HEK293T (cell line): ENCODE results near the gene ATP2B2.

ENCODE experiments used
- CTCF ChIA-PET: fragments of 350-600 bp; formaldehyde crosslinking; extraction: SDS; loops from one replicate; lab custom pipeline; 2021; ENCODE audit warnings: antibody characterized with exemption, inconsistent platforms; lab: Yijun Ruan, JAX
- POLR2A ChIA-PET: fragments of 350-600 bp; formaldehyde crosslinking; extraction: SDS; loops from one replicate; lab custom pipeline; 2020; ENCODE audit warnings: antibody characterized with exemption, inconsistent platforms; lab: Yijun Ruan, JAX
- DNase-seq: peaks from one replicate; pipeline ENCODE4 v3.0.0; 2012; ENCODE audit warnings: mixed read lengths; ENCODE audit errors: extremely low spot score
- ARNT ChIP-seq: fragments of 450-650 bp; IDR thresholded peaks from 2 replicates; pipeline ENCODE4 v1.6.1; 2017; ENCODE audit warnings: mild to moderate bottlenecking
- BHLHE40 ChIP-seq: fragments of 450-650 bp; IDR thresholded peaks from 2 replicates; pipeline ENCODE4 v1.6.1; 2016; ENCODE audit warnings: mild to moderate bottlenecking, moderate library complexity, borderline replicate concordance
- CTBP1 ChIP-seq: fragments of 450-650 bp; IDR thresholded peaks from 2 replicates; pipeline ENCODE4 v1.6.1; 2016; ENCODE audit warnings: borderline replicate concordance
- ELF4 ChIP-seq: fragments of 450-650 bp; IDR thresholded peaks from 2 replicates; pipeline ENCODE4 v1.6.1; 2017; ENCODE audit warnings: antibody characterized with exemption
- FOXA1 ChIP-seq: fragments of 450-650 bp; IDR thresholded peaks from 2 replicates; pipeline ENCODE4 v1.6.1; 2016; ENCODE audit warnings: mild to moderate bottlenecking
- FOXK2 ChIP-seq: fragments of 450-650 bp; IDR thresholded peaks from 2 replicates; pipeline ENCODE4 v1.6.1; 2016; ENCODE audit warnings: mild to moderate bottlenecking
- FOXM1 ChIP-seq: fragments of 450-650 bp; IDR thresholded peaks from 2 replicates; pipeline ENCODE4 v1.6.1; 2017; ENCODE audit warnings: mild to moderate bottlenecking, borderline replicate concordance
- HDGF ChIP-seq: fragments of 450-650 bp; IDR thresholded peaks from 2 replicates; pipeline ENCODE4 v1.6.1; 2017; ENCODE audit warnings: antibody characterized with exemption, borderline replicate concordance
- L3MBTL2 ChIP-seq: fragments of 450-650 bp; conservative IDR thresholded peaks from 2 replicates; pipeline ENCODE4 v1.6.1; 2016; ENCODE audit warnings: mild to moderate bottlenecking
- LEF1 ChIP-seq: fragments of 450-650 bp; IDR thresholded peaks from 2 replicates; pipeline ENCODE4 v1.6.1; 2017; ENCODE audit warnings: mild to moderate bottlenecking, borderline replicate concordance
- NFRKB ChIP-seq: fragments of 450-650 bp; IDR thresholded peaks from 2 replicates; pipeline ENCODE4 v1.6.1; 2016; ENCODE audit warnings: mild to moderate bottlenecking, moderate library complexity
- PKNOX1 ChIP-seq: fragments of 450-650 bp; IDR thresholded peaks from 2 replicates; pipeline ENCODE4 v1.6.1; 2016
- SP1 ChIP-seq: fragments of 450-650 bp; IDR thresholded peaks from 2 replicates; pipeline ENCODE4 v1.6.1; 2017
- SUZ12 ChIP-seq: fragments of 450-650 bp; IDR thresholded peaks from 2 replicates; pipeline ENCODE4 v1.6.1; 2016; ENCODE audit warnings: mild to moderate bottlenecking
- TARDBP ChIP-seq: fragments of 450-650 bp; IDR thresholded peaks from 2 replicates; pipeline ENCODE4 v1.6.1; 2016
- ZNF384 ChIP-seq: fragments of 450-650 bp; IDR thresholded peaks from 2 replicates; pipeline ENCODE4 v1.6.1; 2016

ATP2B2 gene

GRCh38 chr3:10308678-10309077 is 196.7 kb downstream of the ATP2B2 start:
- TF ChIP-seq FOXK2 (no peak), LEF1 (no peak), CTBP1 (no peak), SUZ12 (no peak), ARNT (no peak), BHLHE40 (no peak), FOXA1 (no peak), FOXM1 (no peak), SP1 (no peak), ZNF384 (no peak), PKNOX1 (no peak), ELF4 (no peak)
- DNase-seq = no peak
- ChIA-PET CTCF (no interaction called here), POLR2A (no interaction called here)

- ChIA-PET POLR2A (no interaction called here), CTCF (no interaction called here)
- no peak for DNase-seq
- TF ChIP-seq BHLHE40 (no peak), ZNF384 (no peak), FOXA1 (no peak), SUZ12 (no peak), LEF1 (no peak), NFRKB (no peak), L3MBTL2 (no peak), PKNOX1 (no peak), FOXK2 (no peak), HDGF (no peak), ARNT (no peak), SP1 (no peak), TARDBP (no peak), FOXM1 (no peak), ELF4 (no peak), CTBP1 (no peak)
Observed at GRCh38 chr3:10306156-10306555, 199.2 kb downstream of the ATP2B2 start.

GRCh38 chr3:10305331-10305902 is 200.0 kb downstream of the ATP2B2 start:
- POLR2A ChIA-PET = no interaction called here
- CTCF ChIA-PET = no interaction called here
- DNase-seq = no peak
- TF ChIP-seq TARDBP (no peak), FOXA1 (no peak), HDGF (no peak), ZNF384 (no peak), LEF1 (no peak), FOXK2 (no peak), BHLHE40 (no peak), SP1 (no peak), SUZ12 (no peak), L3MBTL2 (no peak), FOXM1 (no peak), ARNT (no peak), CTBP1 (no peak), ELF4 (no peak), NFRKB (no peak), PKNOX1 (no peak)

- CTCF ChIA-PET = interaction anchor here (0.6 kb wide), 1 partner anchor 112 kb away, joined by 3 read pairs; no protein-coding TSS in a partner anchor
- TF ChIP-seq ARNT = no peak
- TF ChIP-seq FOXA1 = no peak
- no peak for DNase-seq
- POLR2A ChIA-PET = no interaction called here
Observed at GRCh38 chr3:10304905-10305304, 200.5 kb downstream of the ATP2B2 start.

- ChIA-PET CTCF (no interaction called here), POLR2A (interaction anchor here (1.4 kb wide), 1 partner anchor 17 kb away, joined by 4 read pairs; the partner anchor contains the start of gene SEC13)
- TF ChIP-seq LEF1 (no peak), FOXA1 (no peak)
- DNase-seq = no peak
Observed at GRCh38 chr3:10303785-10304184, 201.6 kb downstream of the ATP2B2 start.

GRCh38 chr3:10303105-10303504 is 202.3 kb downstream of the ATP2B2 start:
- CTCF ChIA-PET = no interaction called here
- no peak for DNase-seq
- TF ChIP-seq SUZ12 = no peak
- TF ChIP-seq ARNT = no peak
- no peak for TF ChIP-seq FOXK2
- TF ChIP-seq ELF4 = no peak
- TF ChIP-seq TARDBP = no peak
- TF ChIP-seq LEF1 = no peak
- no peak for TF ChIP-seq FOXA1
- no peak for TF ChIP-seq ZNF384
- TF ChIP-seq BHLHE40 = no peak
- no peak for TF ChIP-seq FOXM1
- POLR2A ChIA-PET = interaction anchor here (1.4 kb wide), 1 partner anchor 17 kb away, joined by 4 read pairs; the partner anchor contains the start of gene SEC13

- no peak for DNase-seq
- no peak for TF ChIP-seq PKNOX1
- no peak for TF ChIP-seq ELF4
- TF ChIP-seq HDGF = no peak
- no peak for TF ChIP-seq LEF1
- no peak for TF ChIP-seq SP1
- TF ChIP-seq ARNT = no peak
- no peak for TF ChIP-seq FOXA1
- no peak for TF ChIP-seq ZNF384
- no peak for TF ChIP-seq SUZ12
- no peak for TF ChIP-seq TARDBP
- TF ChIP-seq NFRKB = no peak
- no peak for TF ChIP-seq L3MBTL2
- ChIA-PET CTCF (no interaction called here), POLR2A (no interaction called here)
Observed at GRCh38 chr3:10300087-10300486, 205.3 kb downstream of the ATP2B2 start.
